Middle frontal gyrus (tissue), 1 donor: ENCODE results near the gene LAS1L.
"Not testable (repeated sequence)": the region's sequence is repeated elsewhere in the genome, so short reads cannot be mapped to it uniquely, and the experiment has no call there.

Experiments used
- DNase-seq: peaks from one replicate; pipeline ENCODE4 v3.0.0-alpha.2; 2015; ENCODE audit warnings: low spot score; ENCODE audit errors: extremely low spot score

Gene LAS1L

DNA sequence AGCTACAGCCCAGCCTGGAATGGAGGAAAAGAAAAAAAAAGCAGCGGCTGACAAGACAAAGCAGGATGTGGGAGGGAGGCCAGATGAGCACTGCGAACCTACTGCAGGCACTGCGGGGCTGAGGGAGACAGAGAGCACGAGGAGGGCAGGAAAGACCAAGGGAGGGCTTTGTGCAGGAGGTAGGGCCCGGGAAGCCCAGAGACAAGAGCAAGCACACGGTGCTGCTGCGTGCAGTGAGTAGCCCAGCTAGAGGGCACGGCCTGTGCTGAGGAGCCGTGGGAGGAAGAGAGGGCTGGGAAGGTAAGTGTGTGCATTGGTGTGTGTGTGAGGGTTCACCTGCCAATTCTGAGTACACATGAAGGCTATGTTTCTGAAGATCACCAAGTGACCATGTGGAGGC, 15.6 kb downstream of the LAS1L start:
- peak; percentile 2 for DNase-seq

DNA sequence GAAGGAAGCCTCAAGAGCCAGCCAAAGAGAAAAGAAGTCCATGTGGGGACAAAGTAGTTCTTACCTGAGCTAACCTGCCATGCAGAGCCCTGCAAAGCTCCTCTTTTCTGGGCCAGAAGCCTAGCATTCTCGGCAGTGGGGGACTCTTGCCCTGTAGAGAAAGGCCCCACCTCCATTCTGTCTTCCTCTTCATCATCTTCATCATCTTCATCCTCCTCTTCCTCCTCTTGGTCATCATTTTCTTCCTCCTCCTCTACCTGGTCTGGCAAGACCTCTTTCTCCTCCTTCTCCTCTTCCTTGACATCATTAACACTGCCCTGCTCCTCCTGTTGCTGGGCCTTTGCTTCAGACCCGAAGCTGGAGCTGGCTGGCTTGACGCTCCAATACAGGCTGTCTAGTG, 16.7 kb downstream of the LAS1L start:
- no peak for DNase-seq

DNA sequence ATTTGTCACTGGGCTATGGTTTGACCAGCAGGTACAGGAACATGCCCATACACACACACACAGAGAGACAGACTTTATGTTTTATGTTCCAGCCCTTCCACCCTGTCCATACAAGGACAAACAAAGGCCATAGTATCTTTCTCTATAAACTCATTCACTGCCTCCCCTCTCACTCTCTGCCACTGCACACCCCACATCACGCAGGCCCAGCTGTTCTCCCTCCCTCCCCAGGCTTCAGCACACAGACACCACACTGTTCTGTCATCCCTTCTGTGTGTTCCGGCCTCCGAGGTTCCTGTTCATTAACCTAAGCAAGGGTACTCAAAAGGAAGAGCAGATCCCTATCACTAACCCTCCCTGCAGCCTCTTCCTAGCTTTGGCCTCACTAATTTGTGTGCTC, 17.8 kb downstream of the LAS1L start:
- no peak for DNase-seq

DNA sequence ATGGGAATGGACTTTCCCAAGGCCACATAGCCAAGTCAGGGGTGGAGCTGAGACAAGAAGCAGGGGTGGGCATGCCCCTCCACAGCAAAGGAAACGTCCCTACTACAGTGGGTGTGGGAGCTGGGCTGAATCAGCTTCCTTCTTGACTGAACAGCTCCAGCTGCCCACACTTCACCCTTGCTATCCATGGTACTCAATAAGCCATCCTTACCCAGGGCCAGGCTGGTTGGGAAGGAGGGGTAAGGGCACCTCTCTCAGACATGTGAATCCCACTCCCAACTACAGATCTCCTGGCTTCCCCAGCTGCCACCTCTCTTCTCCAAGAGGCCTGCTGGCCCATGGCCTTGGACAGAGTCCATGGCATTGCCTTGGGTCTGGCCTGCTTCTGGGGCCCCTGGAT, 21.0 kb downstream of the LAS1L start:
- no peak for DNase-seq

DNA sequence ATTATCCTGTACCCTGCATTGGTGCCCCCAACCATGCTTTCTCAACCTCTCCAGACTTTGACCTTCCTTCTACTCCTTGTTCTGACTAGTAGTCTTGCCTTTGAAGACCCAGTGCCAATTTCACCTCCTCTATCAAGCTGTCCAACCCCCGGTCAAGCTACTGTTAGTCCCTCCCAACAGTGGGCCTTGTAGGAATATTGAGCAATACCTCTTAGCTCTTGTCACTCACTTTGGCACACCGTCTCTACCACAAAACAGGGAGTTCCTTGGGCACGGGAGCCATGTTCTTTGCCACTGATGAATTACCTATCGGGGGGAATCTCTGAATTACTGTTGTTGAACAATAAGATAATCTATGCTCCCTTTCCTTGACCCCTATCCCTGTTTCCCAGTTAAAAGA, 25.2 kb downstream of the LAS1L start:
- no peak for DNase-seq

DNA sequence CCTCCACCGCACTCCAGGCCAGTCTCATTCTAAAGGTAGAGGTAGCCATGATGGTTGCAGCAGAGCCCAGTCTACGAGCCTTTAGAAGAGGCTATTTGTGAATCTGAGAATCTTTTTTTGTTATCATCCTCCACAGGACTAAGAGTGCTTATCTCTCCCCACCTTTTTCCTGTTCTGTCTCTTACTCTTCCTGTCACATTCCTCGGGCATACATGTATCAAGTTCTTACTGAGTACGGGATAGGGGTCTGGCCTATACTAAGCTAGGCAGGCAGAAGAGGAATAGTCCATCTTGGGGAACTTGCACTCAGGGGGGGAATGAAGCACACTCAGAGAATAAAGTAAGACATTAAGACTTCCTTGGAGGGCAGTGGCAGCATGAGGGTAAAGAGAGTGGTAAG, 25.7 kb downstream of the LAS1L start:
- DNase-seq, result no peak

DNA sequence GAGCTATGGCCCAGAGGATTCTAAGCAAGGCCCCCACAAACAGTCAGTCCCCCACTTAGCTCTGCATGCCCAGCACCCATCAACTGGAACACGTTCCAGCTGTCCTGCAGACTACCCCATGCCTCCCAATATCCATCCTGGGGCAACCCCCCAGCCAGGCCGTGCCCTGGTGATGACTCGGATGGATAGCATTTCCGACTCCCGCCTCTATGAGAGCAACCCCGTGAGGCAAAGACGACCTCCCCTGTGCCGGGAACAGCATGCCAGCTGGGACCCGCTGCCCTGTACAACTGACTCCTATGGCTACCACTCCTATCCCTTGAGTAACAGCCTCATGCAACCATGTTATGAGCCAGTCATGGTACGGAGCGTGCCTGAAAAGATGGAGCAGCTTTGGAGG, 32.0 kb downstream of the LAS1L start:
- no peak for DNase-seq

DNA sequence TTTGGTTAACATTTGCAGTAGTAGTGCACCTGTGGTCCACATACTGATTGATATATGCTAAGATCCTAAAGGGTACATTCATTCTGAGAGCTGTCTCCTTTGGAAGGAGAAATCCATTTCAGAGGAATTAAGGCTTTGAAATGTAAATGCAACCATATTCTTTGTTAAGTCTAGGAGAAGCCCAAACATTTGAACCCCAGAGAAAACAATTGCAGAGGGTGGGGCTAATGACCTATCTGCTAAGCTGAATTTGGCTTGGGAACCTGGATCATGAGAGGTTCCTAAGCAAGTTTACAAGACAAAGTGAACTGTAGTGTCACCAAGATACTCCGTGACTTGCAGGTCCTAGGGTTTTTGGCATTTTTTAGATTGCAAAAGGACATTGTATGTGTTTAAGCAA, 41.2 kb downstream of the LAS1L start:
- DNase-seq, result no peak

DNA sequence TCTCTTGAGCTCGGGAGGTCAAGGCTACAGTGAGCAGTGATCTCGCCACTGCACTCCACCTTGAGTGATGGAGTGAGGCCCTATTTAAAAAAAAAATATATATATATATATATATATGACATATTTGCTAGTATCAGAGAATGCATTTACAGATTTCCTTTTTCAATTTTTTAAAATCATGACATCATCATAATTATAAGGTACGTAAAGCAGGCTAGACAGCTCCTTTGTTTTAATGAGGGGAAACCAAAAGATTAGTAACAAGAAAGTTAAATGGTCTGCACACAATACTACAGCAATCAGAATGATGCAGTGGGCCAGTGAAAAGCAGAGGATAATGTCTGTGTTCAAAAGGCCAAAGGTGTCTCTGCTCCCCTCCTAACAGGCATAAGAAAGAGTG, 43.0 kb downstream of the LAS1L start:
- DNase-seq, result no peak

DNA sequence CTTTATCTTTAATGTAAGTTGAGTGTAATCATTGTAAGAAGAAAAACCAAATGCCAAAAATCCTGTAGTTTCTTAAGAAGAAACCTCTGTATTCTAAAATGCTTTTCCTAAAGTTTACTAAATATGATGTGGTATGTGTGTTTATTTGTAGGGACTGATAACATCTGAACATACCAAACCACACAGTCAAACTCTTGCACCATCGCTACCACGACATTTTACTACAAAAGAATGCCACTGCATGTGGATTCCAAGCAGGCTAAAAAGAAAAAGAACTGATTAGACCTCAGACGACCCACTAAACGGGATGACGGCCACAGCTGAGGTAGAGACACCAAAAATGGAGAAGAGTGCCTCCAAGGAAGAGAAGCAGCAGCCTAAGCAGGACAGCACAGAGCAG, 46.1 kb downstream of the LAS1L start:
- DNase-seq, result no peak

DNA sequence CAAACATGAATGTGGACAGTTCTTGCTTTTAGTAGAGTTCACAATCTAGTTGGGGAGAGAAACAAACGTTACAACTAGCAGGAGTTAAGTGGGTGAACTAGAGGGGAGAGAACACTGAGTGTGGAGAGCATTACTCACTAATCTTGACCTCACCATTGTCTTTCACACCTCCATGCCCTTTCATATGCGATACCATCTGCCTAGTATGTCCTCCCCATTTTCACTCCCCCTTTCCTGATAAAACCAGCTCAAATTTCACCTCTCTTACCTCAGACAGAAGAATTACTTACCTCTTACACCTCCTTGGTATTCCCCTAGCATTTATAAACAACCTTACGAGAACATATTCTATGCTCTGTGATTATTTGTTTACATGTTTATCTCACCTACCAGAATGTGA, 53.6 kb downstream of the LAS1L start:
- no peak for DNase-seq

DNA sequence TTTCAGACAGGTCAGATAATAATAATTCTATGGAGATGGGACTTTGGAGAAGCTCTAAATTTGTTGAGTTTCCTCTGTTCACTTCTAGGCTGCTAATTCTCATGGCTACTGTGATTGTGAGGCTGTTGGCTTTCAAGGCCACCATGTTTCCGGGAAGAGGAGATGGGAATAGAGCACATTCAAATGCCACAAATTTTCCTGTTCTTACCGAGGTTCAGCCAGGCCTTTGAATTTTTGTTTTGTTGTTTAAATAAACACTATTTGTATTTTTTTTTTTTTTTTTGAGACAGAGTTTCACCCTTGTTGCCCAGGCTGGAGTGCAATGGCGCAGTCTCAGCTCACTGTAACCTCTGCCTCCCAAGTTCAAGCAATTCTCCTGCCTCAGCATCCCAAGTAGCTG, 55.5 kb downstream of the LAS1L start:
- DNase-seq, result not testable (repeated sequence)

DNA sequence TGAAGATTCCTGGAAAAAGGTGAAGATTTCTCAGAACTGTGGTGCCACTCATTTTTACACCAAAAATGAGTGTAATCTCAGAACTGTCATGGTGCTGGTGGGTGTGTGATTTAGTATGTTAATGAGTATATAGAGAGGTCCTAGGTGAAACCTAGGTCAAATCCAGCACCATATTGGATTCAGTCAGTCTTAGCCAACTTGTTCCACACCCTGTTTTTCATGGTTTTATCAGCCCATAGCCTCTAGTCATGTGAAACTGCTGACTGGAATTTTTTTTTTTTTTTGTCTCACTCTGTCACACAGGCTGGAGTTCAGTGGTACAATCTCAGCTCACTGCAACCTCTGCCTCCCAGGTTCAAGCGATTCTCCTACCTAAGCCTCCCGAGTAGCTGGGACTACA, 58.0 kb downstream of the LAS1L start:
- no peak for DNase-seq

DNA sequence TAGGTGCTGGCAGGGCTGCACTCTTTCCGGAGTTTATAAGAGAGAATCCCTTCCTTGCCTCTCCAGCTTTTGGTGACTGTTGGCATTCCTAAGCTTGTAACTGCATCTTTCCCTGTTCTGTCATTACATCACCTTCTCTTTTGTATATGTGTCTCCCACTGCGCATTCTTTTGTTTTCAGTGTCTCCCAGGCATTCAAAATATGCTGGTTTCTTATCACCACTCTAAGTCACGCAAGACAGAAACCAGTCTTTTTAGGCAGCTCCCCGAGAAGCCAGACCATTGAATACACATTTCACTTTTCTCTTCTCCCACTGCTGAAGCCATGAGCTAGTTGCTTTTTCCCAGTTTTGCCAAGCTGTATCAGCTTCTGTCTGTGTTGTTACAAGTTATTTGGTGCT, 71.0 kb downstream of the LAS1L start:
- DNase-seq, result no peak
